DOHH2 (cell line): Measurements from ENCODE around the gene NR3C2.

ENCODE experiments used
- EZH2phosphoT487 ChIP-seq: fragments of 200-600 bp; sonication (generic); IDR thresholded peaks from 2 replicates; pipeline ENCODE4 v1.6.1; 2017; ENCODE audit warnings: borderline replicate concordance, mild to moderate bottlenecking, antibody characterized with exemption, low read length, moderate library complexity, mixed read lengths
- TF ChIP-seq, protein P1 (sequence below): fragments of 200-600 bp; sonication (generic); IDR thresholded peaks from one replicate; pipeline ENCODE4 v1.5.1; 2014; ENCODE audit warnings: antibody characterized with exemption, mild to moderate bottlenecking, low read depth, low read length; ENCODE audit not compliant: poor library complexity, severe bottlenecking

DNA sequence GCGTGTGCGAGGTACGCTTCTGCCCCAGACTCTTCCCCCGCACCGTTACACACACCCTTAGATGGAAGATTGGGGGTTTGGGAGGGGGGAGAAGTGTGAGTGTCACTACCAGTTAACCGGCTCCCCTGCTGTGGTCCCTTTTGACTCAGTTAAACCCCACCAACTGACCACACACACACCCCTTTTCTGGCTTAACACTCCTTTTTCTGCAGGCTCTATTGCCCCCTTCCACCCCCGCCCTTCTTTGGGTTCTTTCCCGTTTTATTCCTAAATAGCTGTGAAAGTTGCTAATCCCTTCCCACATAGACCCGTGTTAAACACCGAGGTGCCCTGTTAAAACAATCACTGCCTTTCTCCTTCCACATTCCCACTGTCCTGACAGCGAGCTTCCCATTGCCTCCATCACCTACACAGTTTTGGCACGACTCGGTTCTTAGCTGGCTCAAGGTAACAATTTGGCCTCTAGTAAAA, 3.7 kb upstream of the NR3C2 start:
- TF ChIP-seq, protein P1, sequence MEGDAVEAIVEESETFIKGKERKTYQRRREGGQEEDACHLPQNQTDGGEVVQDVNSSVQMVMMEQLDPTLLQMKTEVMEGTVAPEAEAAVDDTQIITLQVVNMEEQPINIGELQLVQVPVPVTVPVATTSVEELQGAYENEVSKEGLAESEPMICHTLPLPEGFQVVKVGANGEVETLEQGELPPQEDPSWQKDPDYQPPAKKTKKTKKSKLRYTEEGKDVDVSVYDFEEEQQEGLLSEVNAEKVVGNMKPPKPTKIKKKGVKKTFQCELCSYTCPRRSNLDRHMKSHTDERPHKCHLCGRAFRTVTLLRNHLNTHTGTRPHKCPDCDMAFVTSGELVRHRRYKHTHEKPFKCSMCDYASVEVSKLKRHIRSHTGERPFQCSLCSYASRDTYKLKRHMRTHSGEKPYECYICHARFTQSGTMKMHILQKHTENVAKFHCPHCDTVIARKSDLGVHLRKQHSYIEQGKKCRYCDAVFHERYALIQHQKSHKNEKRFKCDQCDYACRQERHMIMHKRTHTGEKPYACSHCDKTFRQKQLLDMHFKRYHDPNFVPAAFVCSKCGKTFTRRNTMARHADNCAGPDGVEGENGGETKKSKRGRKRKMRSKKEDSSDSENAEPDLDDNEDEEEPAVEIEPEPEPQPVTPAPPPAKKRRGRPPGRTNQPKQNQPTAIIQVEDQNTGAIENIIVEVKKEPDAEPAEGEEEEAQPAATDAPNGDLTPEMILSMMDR: no peak
- TF ChIP-seq EZH2phosphoT487: no peak; the same call in 1 of the 2 replicates
